ENCODE measurements around the gene VAV3. TPM values are rescaled to one million over a fixed set of nuclear protein-coding genes. Genes with fewer than 3 reads are reported as not detected.

VAV3 gene
- total and polyA plus RNA-seq, 2 of the 8 experiments (the other 6 are each of a cell fraction or from before 2014, with no cell fraction given) = 2.9 to 7.9 TPM

GRCh38 chr1:107680579-107680985 is 284.4 kb downstream of the VAV3 start:
- ChIA-PET CTCF (ENCODE audit: partially characterized antibody) (interaction anchor here (2.1 kb wide), 1 partner anchor 9 kb away, joined by 9 read pairs; no protein-coding TSS in a partner anchor), POLR2A (ENCODE audit: partially characterized antibody) (no interaction called here)
- Histone ChIP-seq H2BK120ac (replicated peaks; ENCODE audit: low read depth, low read length) (no peak overlapping the region), H3K9me3 (ENCODE audit: insufficient read depth in 2 of 2, low read depth in 1 of 2, low read length in 1 of 2) (no peaks in the 10 kb centered on the region), H4K8ac (ENCODE audit: extremely low read depth, insufficient read depth, low read length) (no peak overlapping the region), H3K18ac (ENCODE audit: extremely low read depth, low read length) (no peak overlapping the region), H4K20me1 (replicated peaks in 1 of 2; ENCODE audit: control insufficient read depth in 1 of 2, insufficient read depth in 2 of 2, low read length in 2 of 2) (no peaks in the 10 kb centered on the region), H3K4ac (replicated peaks; ENCODE audit: insufficient read length, low read depth, low read length) (no peak overlapping the region), H3K36me3 (ENCODE audit: control insufficient read depth in 2 of 4, insufficient read depth in 4 of 4, low read length in 3 of 4) (no peaks in the 10 kb centered on the region), H3K27me3 (replicated peaks in 1 of 4; ENCODE audit: control insufficient read depth in 3 of 4, extremely low read depth in 1 of 4, insufficient read depth in 3 of 4, low read length in 3 of 4) (no peaks in the 10 kb centered on the region), H3K4me3 (ENCODE audit: extremely low read depth in 1 of 4, insufficient read depth in 2 of 4, low read depth in 3 of 4, low read length in 4 of 4) (no peak overlapping the region), H4K91ac (replicated peaks; ENCODE audit: insufficient read length, low read length) (no peak overlapping the region), H3K27ac (ENCODE audit: low read depth, low read length) (no peak overlapping the region), H2BK5ac (ENCODE audit: low read depth, low read length) (no peak overlapping the region), H3K4me2 (ENCODE audit: insufficient read depth in 1 of 2, low read depth in 2 of 2, low read length in 2 of 2) (no peak overlapping the region), H2BK15ac (ENCODE audit: low read length) (no peak overlapping the region), H2AK5ac (ENCODE audit: low read depth, low read length) (peak overlapping the region; percentile 60; the same call in 1 of the 2 replicates), H2BK12ac (ENCODE audit: low read depth, low read length) (no peak overlapping the region), H3K79me2 (ENCODE audit: control insufficient read depth in 1 of 2, insufficient read depth in 2 of 2, low read length in 2 of 2) (no peaks in the 10 kb centered on the region), H3K23me2 (ENCODE audit: low read depth, low read length) (no peaks in the 10 kb centered on the region), H3K4me1 (replicated peaks in 1 of 4; ENCODE audit: control insufficient read depth in 3 of 4, insufficient read depth in 4 of 4, low read length in 3 of 4) (peaks cover 0 to 3% (median 0%) of the 10 kb centered on the region in 4 experiments; a peak in 1 of 7 replicates), H3K56ac (replicated peaks; ENCODE audit: insufficient read length, low read depth, low read length) (no peak overlapping the region), H3K79me1 (ENCODE audit: low read depth, low read length) (no peaks in the 10 kb centered on the region), H4K5ac (ENCODE audit: insufficient read length, low read depth, low read length) (no peak overlapping the region), H3K9ac (replicated peaks in 1 of 4; ENCODE audit: extremely low read depth in 1 of 4, low read depth in 3 of 4, low read length in 3 of 4) (no peak overlapping the region), H3K23ac (ENCODE audit: insufficient read length) (no peak overlapping the region), H3K14ac (ENCODE audit: insufficient read length) (no peak overlapping the region), H2BK20ac (ENCODE audit: low read length) (no peak overlapping the region), H2AFZ (ENCODE audit: low read length) (no peak overlapping the region)
- DNase-seq (ENCODE audit: low read depth in 1 of 2, low spot score in 2 of 2) (no peak), FAIRE-seq (no peak)
- TF ChIP-seq EP300 (IDR thresholded peaks at IDR 0.05; ENCODE audit: borderline replicate concordance in 1 of 2, low read depth in 2 of 2, low read length in 2 of 2) (no peak), KDM5A (IDR thresholded peaks at IDR 0.05; ENCODE audit: low read length) (no peak), ZNF274 (IDR thresholded peaks at IDR 0.05; ENCODE audit: borderline replicate concordance, extremely low read depth, low read length) (no peak), RXRA (IDR thresholded peaks at IDR 0.05; ENCODE audit: insufficient read depth, low read depth, low read length) (no peak), CHD1 (IDR thresholded peaks at IDR 0.05; ENCODE audit: low read depth, low read length) (no peak), TBP (IDR thresholded peaks at IDR 0.05; ENCODE audit: low read depth, low read length) (no peak), SIRT6 (IDR thresholded peaks at IDR 0.05; ENCODE audit: low read length) (no peak), HDAC2 (IDR thresholded peaks at IDR 0.05; ENCODE audit: borderline replicate concordance in 1 of 2, low read depth in 2 of 2, low read length in 2 of 2) (no peak), POLR2A (IDR thresholded peaks at IDR 0.05; ENCODE audit: control extremely low read depth in 1 of 2, low read depth in 2 of 2, low read length in 2 of 2) (no peak)
- WGBS, 2 experiments (ENCODE audit: extremely low coverage in 1 of 2, insufficient coverage in 1 of 2, insufficient read length in 1 of 2, insufficient replicate concordance in 2 of 2, low coverage in 1 of 2, low lambda C conversion rate in 2 of 2, missing lambda C conversion rate in 1 of 2) = 89% methylated on average over 5 of the region's 5 CpGs; no CpG with 5 or more reads in 1 of the 2 experiments
